ENCODE data around the gene GOLGA6L10.
"Not testable (repeated sequence)": the region's sequence is repeated elsewhere in the genome, so short reads cannot be mapped to it uniquely, and the experiment has no call there.

The GOLGA6L10 gene

GRCh38 chr15:82342632-82343374 is 6.5 kb downstream of the GOLGA6L10 start:
- DNase-seq (ENCODE audit: low spot score): not testable (repeated sequence)

GRCh38 chr15:82338573-82338972 is 10.7 kb downstream of the GOLGA6L10 start:
- DNase-seq (ENCODE audit: low spot score): peak; percentile 34

GRCh38 chr15:82338053-82338452 is 11.2 kb downstream of the GOLGA6L10 start:
- DNase-seq (ENCODE audit: low spot score): peak; percentile 0

GRCh38 chr15:82337051-82337450 is 12.2 kb downstream of the GOLGA6L10 start:
- not testable (repeated sequence) for DNase-seq (ENCODE audit: low spot score)

GRCh38 chr15:82336180-82336647 is 13.1 kb downstream of the GOLGA6L10 start:
- not testable (repeated sequence) for DNase-seq (ENCODE audit: low spot score)

GRCh38 chr15:82335006-82335405 is 14.3 kb downstream of the GOLGA6L10 start:
- peak; percentile 12 for DNase-seq (ENCODE audit: low spot score)

GRCh38 chr15:82334554-82334932 is 14.7 kb downstream of the GOLGA6L10 start:
- DNase-seq (ENCODE audit: low spot score): not testable (repeated sequence)

- DNase-seq (ENCODE audit: low spot score): not testable (repeated sequence)
Measured at GRCh38 chr15:82333603-82334553, 15.4 kb downstream of the GOLGA6L10 start.

GRCh38 chr15:82332711-82333602 is 16.3 kb downstream of the GOLGA6L10 start:
- DNase-seq (ENCODE audit: low spot score): not testable (repeated sequence)

GRCh38 chr15:82331576-82332304 is 17.5 kb downstream of the GOLGA6L10 start:
- DNase-seq (ENCODE audit: low spot score): not testable (repeated sequence)

GRCh38 chr15:82330921-82331320 is 18.4 kb downstream of the GOLGA6L10 start:
- DNase-seq (ENCODE audit: low spot score): not testable (repeated sequence)

- DNase-seq (ENCODE audit: low spot score): not testable (repeated sequence)
Measured at GRCh38 chr15:82329039-82329438, 20.2 kb downstream of the GOLGA6L10 start.

- DNase-seq (ENCODE audit: low spot score): not testable (repeated sequence)
Measured at GRCh38 chr15:82327372-82327771, 21.9 kb downstream of the GOLGA6L10 start.

- DNase-seq (ENCODE audit: low spot score): not testable (repeated sequence)
Measured at GRCh38 chr15:82326896-82327295, 22.4 kb downstream of the GOLGA6L10 start.

- not testable (repeated sequence) for DNase-seq (ENCODE audit: low spot score)
Measured at GRCh38 chr15:82325646-82326045, 23.6 kb downstream of the GOLGA6L10 start.

GRCh38 chr15:82324831-82325230 is 24.4 kb downstream of the GOLGA6L10 start:
- not testable (repeated sequence) for DNase-seq (ENCODE audit: low spot score)

GRCh38 chr15:82322488-82322887 is 26.8 kb downstream of the GOLGA6L10 start:
- not testable (repeated sequence) for DNase-seq (ENCODE audit: low spot score)

GRCh38 chr15:82320861-82321260 is 28.4 kb downstream of the GOLGA6L10 start:
- DNase-seq (ENCODE audit: low spot score): not testable (repeated sequence)

GRCh38 chr15:82319522-82320278 is 29.6 kb downstream of the GOLGA6L10 start:
- not testable (repeated sequence) for DNase-seq (ENCODE audit: low spot score)

- not testable (repeated sequence) for DNase-seq (ENCODE audit: low spot score)
Measured at GRCh38 chr15:82318281-82318680, 31.0 kb downstream of the GOLGA6L10 start.
